GM21515 (cell line): ENCODE results near the gene GPATCH3.
"Not testable (repeated sequence)": the region's sequence is repeated elsewhere in the genome, so short reads cannot be mapped to it uniquely, and the experiment has no call there.

ENCODE experiments used
- ATAC-seq: cut with Tn5 transposase; IDR thresholded peaks from one replicate; pipeline ENCODE4 v1.9.1; 2021; ENCODE audit not compliant: unreplicated experiment

Gene GPATCH3

DNA sequence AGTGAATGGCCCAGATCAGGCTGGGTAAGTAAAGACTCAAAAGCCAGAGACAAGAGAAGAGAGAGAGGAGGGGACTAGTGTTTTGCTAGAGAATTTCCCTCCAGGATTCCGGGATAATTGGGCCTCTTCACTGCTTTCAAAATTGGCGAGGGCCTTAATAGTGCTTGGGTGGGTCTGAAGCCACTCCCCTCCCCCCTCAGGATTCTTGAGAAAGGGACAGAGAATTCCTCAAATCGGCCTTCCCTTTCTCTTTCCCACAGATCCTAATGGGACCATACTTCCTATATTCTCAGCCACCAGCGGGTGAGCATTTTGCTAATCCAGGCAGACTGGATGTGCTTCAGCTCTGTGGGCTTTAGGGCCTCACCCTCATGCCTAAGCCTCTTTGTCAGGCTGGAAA lies 25.4 kb downstream of the GPATCH3 start:
- no peak for ATAC-seq

DNA sequence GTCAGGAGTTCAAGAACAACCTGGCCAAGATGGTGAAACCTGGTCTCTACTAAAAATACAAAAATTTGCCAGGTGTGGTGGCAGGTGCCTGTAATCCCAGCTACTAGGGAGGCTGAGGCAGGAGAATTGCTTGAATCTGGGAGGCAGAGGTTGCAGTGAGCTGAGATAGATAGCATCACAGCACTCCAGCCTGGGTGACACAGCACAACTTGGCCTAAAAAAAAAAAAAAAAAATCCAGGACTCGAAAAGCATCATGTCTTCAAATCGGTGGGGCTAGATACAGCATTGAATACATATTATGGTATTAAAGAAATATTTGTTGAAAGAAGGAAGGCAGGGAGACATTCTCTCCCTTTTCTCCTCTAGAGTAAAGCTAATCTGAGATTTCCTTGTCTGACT lies 27.2 kb downstream of the GPATCH3 start:
- not testable (repeated sequence) for ATAC-seq

DNA sequence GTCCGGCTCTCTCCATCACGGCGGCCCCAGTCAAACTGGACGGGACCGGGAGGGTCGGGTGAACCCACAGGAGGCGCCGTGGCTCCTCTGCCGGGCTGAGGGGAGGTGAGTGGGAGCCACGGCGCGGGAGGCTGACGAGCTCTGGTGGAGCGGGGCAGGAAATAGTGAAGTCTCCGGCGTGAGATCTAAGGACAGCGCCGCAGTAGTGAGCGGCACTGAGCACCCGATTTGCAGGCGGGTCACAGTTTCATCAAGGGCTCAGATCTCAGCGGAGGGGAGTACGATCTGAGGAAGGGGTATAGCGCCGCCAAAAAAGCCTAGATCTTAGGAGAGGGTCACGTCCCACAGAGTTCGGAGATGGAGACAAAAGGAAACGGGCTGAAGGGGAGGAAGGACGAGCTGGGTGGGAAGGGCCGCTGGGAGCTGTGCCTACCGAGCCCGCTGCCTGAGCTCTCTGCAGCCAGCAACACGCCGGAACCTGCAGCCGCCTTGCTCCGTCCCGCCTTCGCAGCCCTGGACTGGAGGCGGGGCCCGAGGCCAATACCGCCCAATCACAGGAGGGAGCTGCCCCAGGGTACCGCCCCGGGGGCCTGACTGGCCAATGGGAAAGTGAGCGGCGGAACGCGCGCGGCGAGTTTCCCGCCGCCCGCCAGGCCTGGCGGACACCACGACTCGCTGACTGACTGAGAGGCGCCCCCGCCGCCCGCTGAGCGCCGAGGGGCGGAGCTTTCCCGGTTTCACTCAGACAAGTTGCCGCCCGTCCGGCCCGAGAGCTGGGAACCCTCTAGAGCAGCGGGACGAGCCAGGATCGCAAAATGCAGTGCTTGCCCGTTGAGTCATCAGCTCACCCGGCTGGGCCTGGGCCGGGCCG lies 35.4 kb downstream of the GPATCH3 start:
- peak; percentile 92 for ATAC-seq

DNA sequence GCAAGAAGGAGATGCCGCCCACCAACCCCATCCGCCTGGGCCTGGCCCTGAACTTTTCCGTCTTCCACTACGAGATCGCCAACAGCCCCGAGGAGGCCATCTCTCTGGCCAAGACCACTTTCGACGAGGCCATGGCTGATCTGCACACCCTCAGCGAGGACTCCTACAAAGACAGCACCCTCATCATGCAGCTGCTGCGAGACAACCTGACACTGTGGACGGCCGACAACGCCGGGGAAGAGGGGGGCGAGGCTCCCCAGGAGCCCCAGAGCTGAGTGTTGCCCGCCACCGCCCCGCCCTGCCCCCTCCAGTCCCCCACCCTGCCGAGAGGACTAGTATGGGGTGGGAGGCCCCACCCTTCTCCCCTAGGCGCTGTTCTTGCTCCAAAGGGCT lies 36.6 kb downstream of the GPATCH3 start:
- no peak for ATAC-seq

DNA sequence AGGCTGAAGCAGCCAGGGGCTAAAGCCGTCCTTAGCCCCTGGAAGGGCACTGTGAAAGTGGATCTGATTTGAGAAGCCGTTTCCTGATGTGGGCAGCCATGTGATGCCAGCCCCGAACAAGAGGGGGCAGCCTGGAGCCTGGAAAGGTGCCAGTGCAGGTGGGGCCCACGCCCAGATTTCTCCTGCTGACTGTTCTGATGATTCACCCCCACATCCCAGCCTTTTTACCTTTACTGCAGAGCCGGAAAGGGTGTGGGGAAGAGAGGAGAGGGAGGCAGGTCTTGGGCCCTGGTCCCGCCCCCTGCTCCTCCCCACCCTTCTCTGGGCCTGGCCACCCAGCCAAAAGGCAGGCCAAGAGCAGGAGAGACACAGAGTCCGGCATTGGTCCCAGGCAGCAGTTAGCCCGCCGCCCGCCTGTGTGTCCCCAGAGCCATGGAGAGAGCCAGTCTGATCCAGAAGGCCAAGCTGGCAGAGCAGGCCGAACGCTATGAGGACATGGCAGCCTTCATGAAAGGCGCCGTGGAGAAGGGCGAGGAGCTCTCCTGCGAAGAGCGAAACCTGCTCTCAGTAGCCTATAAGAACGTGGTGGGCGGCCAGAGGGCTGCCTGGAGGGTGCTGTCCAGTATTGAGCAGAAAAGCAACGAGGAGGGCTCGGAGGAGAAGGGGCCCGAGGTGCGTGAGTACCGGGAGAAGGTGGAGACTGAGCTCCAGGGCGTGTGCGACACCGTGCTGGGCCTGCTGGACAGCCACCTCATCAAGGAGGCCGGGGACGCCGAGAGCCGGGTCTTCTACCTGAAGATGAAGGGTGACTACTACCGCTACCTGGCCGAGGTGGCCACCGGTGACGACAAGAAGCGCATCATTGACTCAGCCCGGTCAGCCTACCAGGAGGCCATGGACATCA lies 37.2 kb downstream of the GPATCH3 start, which contains the start of gene SFN:
Gene SFN (plus strand): TSS at position 369 of the 904 bp plus-strand sequence. CDS start 64 bp downstream, at position 433.
- no peak for ATAC-seq

DNA sequence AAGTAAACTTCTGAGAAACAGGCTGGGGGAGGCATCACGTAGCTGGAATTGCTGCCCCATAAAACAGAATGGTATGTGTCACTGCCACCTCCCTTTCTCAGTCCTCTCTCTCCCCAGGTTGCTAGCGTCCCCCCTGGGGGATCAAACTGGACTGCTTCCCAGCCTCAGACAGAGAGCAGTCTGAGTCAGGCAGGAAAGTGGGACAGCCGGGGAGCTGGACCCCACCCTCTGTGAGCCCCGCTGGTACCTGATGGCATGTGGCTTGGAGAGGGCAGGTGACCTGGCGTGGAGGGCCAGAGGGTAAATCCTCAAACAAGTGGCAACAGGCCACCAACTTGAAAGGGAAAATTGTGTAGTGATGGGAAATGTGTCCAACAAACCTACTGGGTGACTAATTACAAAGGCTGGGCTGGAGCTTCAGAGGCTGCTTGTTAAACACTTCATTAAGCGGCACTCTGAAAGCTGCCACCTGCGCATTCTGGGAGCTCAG lies 38.3 kb downstream of the GPATCH3 start:
- no peak for ATAC-seq

DNA sequence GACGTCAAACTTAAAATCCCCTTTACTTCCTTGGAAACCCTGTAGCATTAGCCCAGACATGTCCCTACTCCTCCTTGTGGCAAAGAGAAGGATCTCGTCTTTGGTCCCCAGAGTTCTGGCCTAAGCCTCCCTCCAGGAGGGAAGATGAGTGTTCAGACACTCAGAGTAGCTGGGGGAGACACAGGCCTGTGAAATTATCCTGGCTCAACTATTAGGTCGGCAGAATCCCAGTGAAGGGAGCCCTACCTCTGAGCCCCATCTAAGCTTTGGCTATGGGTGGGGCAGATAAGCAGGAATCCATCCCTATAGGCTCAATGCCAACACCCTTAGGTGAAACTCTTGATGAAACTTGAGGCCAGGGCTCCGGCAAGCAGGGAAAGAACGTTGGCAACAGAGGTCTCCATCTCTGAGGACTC lies 39.0 kb downstream of the GPATCH3 start:
- ATAC-seq = no peak

DNA sequence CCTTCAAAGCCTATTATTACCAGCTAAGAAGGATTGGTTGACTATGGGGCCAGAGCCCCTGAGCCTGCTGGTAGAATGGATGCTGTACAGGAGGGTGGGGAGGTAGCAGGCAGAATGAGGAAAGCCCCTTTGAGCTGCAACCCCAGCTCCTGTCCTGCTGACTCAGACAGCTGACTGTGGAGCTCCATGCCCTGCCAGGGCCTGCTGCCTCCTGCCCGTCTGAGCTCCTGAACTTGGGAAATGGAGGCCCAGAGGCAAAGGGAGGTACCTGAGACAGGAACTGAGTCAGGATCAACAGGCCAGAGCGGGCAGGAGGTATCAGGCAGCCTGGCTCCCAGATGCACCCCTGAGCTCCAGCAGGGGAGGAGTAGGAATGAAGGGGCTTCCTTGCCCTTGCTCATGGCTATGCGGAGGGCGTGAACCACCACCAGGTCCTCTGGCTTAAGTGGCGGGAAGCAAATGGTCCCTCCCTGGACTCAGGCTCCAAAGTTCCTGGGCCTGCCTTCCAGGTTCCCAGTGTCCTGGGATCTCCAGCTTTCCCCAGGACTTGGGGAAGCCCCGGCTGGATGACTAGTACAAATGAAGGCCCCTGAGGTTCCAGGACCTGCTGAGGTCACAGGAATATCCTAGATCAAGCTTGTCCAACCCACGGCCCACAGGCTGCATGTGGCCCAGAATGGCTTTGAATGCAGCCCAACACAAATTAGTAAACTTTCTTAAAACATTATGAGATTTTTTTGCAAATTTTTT lies 41.2 kb downstream of the GPATCH3 start:
- no peak for ATAC-seq

DNA sequence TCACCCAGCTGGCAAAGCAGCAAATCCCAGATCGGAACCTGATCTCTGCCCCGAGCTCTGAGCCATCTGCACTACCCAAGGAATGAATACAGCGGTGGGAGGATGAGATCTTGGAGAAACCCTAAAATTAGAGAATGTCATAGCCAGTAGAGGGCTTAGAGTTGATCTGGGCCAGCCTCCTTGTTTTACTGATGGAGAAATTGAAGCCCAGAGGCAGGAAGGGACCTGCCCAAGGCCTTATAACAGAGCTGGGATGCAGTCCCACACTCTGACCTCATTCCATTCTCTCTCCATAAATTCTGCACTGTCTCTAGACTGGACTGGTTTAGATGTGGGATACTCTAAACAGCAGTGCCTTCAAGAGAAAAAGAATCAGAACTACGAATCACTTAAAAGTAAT lies 42.1 kb downstream of the GPATCH3 start:
- ATAC-seq = no peak

DNA sequence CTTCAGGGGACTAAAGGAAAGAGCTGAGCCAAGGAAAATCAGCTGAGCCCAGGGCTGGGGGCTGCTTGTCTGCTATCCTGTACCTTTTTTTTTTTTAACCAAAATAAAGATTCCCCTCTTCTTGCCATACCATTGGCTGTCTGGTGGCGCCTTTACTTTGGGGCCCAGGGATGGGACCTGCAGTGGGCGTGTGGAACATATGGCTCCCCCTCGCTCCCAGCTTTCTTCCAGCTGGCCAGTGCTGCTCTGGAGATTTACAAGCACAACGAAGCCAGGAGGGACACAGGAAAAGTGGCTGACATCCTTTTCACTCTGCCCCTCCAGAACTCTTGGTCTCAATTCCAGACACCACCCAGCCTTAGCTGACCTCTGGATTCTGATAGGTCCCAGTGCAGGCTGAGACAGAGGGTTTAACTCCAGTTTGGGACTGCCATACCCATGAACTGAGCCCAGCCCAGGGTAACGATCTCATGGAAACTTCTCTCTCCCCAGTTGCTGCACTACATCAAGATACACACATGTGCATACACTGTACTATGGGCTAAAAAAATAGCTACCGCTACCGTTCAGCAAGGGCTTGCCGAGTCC lies 42.7 kb downstream of the GPATCH3 start:
- ATAC-seq = no peak

DNA sequence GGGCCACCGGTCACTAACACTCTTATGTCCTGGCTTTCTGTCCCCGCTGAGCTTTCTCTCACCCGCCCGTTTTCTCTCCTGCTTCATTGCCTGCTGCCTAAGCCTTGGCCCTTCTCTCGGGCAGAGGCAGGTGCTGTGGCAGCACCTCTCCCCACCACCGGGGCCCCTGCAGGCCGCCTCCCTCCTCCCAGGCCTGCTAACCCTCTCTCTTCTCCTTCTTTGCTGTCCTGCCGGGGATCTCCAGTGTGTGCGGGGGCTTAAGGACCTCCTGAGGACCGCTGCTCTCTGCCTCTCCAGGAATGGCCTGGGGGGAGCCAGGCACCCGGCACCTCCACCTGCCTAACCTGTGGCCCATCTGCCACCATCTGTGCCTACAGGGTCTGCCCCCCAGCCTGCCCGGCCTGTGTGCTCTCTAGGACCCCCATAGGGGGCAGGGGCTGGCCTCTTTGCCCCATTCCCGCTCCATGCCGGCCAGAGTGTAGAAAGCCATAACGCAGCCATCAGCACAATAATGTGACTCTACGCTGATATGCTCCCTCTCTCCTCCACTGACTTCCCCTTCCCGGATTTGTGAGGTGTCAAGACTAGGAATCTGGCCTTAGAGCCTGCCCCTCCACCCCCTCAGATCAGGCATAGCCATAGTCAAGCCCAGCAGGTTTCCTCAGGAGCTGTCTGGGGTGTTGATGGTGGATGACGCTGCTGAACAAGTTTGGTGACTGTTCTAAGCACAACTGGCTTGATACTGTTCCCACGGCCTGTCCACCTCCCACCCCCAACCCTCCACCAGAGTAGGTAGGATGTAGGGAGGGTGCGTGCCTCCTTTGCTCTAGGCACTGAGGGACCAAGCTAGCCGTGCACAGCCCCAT lies 43.4 kb downstream of the GPATCH3 start:
- no peak for ATAC-seq

DNA sequence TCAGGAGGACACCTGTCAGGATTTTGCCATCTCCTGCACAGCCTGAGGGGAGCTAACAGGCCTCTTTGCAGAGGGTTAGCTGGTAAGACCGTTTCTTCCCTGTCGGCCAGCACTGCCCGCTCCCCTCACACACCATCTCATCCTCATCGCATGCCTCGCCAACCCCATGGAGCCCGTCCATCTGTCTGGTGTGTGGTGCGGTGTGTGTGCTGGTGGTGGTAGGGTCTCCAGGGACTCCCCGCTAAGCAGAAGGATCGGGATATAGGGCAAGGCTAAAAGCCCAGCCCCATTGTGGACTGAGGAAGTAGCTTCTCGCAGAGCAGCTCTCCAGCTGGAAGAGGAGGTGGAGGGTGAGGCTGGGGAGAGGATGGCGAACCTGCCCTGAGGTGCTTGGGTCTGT lies 44.1 kb downstream of the GPATCH3 start:
- no peak for ATAC-seq

DNA sequence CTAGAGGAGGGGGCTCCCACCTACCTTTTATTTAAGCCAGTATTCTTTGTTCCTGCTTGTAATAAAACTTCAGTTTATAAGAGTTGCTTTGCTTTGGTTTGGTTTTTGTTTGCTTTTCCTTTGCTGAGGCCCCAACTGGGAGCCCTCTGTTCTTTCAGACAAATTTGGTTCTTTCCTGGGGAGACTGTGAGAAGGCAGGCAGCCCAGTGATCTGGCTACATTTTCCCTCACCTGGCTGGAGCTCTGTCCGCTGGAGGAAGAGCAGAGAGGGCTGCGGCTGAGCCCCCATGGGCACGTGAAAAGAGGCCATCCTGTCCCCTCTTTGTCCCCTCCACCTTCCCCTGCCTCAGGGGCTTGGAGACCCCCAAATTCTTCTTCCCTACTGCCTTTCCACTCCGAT lies 44.6 kb downstream of the GPATCH3 start:
- no peak for ATAC-seq

DNA sequence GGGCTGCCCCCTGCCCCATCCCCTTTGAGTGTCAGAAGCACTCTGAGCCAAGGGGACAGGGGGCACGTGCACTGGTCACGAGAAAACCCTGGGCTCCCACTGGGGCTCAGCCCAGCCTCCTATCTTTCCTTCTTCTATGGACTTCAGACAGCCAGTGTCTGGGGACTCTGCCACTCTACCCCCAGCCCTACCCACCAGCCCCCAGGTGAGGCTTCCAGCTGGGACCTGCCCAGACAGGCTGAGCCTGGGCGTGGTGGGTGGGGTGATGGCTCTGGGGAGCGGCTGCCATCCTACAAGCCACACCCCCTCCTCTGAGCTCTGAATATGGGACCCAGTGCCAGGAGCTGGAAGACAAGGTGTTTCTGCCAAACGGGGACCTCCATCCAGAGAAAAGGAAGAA lies 45.4 kb downstream of the GPATCH3 start:
- ATAC-seq = no peak

DNA sequence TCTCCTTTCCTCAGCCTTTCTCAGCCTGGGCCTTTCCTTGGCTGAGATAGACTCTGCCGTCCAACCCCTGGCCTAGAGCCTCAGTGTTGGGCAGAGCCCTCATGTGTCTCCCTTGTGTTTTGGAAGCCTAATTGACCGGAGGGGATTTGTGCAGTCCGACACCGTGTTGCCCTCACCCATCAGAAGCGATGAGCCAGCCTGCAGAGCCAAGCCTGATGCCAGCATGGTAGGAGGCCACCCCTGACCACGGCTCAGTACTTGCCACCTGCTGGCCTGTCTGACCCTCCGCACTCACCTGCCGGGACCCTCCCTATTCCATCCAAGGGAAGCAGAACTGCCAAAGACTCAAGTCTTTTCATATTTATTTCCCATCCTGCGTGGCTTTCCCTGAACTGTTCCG lies 46.7 kb downstream of the GPATCH3 start:
- ATAC-seq = no peak

DNA sequence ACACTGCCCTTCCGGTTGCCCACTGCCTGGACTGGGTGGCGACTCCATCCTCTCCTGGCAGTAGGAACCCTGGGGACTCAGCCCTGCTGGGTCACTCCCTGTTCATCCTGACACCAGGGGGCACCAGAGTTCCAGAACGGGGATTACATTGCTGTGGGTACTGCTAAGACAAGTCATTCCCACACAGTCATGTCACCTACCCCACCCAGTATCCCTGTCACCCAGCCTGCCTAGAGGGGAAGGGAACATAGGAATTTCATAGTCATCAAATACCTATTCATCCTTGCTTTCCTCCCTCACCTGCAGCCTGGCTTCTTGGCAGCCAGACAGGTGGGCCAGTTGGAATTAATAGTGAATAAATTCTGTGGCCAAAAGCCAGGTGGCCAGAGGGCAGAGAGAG lies 47.1 kb downstream of the GPATCH3 start:
- no peak for ATAC-seq

DNA sequence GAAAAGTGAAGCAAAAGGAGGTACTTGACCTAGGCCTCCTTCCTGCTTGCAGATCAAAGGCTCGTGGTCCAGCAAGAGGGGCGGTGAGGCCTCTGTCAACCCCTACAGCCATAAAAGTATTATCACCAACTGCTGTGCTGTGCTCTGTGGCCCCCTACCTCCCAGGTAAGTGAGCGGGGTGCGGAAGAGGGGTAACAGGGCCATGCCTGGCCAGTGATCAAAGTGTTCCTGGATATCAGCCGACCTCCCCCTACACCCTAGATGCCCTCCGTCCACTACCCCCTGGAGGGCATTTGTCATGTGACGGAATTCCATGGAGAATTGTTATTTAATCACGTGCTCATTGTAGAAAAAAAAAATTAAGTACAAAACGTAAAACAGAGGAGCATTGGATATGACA lies 47.6 kb downstream of the GPATCH3 start:
- ATAC-seq = no peak

DNA sequence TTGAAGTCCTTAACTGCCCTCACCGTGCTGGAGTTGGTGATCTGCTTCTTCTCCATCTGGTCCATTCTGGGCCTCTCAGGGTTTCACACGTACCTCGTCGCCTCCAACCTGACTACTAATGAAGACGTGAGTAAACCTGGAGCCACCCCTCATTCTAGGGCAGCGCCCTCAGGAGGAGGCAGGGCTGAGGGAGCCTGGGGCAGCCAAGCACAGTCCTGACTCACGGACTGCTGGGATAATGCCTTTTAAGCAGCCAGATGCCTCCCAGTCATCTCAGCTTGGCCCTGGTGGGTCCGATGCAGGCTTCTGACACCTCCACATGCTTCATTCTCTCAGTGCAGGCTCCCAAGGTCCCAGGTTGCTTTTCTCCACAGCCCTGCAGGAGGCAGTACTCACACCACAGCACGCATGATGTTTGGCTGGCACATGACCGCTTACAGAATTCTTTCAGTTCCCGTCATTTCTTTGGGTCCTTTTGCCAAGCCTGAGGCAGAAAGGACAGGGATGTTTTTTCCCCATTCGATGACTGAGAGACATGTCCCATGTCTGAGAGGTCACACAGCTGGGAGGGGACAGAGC lies 49.1 kb downstream of the GPATCH3 start:
- no peak for ATAC-seq
